ENCODE measurements around the gene EIF4A2.
"Not testable (repeated sequence)": the region's sequence is repeated elsewhere in the genome, so short reads cannot be mapped to it uniquely, and the experiment has no call there.

The EIF4A2 gene

DNA sequence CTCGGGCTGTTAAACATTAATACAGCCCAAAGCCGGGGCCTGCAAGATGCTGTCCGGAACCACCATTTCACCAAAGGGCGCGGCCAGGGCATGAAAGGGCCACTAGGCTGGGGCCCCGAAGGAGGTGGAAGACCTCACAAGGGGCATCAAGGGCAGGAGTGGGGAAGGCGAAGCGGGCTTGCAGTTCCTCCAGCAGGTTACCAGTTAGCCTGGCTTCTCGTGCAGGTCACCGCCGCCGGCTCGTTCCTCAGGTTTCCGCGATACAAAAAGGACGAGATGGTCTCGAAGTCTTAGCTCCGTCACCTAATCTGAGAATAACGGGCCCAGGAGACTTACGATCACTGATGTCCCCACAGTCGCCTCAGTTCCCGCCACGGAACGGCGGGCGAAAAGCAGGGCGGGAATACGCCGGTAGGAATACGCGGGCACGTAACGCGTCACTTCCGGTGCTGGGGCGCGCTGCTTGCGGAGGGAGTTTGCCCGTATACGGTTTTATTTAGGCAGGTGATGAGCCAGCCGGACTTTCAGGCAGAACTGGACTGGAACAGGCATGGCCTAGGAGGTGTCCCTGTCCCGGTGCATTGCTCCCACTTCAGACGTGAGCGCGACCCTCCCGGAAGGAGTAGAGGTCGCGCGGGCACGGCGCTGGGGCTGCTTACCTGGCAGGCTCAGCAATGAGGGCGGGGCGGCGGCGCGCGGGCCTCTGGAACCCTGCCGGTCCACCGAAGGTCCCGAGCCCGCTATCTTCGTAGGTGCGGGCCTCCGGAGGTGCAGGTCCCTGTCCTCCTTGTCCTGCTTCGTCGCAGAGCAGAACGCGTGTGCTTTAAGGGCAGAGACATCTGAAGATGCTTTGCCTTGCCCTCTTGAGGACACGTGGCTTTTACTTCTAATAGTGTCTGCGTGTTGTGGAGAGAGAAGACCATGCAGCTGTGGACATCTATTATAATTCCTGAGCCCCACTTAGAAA lies 23.0 kb downstream of the EIF4A2 start, which contains the start of gene RFC4:
RFC4 (minus strand) TSS at position 394 of the 967 bp plus-strand sequence. CDS start 1,769 bp downstream, outside the sequence.
- TF ChIP-seq, protein P1, sequence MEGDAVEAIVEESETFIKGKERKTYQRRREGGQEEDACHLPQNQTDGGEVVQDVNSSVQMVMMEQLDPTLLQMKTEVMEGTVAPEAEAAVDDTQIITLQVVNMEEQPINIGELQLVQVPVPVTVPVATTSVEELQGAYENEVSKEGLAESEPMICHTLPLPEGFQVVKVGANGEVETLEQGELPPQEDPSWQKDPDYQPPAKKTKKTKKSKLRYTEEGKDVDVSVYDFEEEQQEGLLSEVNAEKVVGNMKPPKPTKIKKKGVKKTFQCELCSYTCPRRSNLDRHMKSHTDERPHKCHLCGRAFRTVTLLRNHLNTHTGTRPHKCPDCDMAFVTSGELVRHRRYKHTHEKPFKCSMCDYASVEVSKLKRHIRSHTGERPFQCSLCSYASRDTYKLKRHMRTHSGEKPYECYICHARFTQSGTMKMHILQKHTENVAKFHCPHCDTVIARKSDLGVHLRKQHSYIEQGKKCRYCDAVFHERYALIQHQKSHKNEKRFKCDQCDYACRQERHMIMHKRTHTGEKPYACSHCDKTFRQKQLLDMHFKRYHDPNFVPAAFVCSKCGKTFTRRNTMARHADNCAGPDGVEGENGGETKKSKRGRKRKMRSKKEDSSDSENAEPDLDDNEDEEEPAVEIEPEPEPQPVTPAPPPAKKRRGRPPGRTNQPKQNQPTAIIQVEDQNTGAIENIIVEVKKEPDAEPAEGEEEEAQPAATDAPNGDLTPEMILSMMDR (IDR thresholded peaks at IDR 0.05; ENCODE audit: low read depth, low read length, missing control alignments), result no peak
- peak; percentile 55 for DNase-seq (ENCODE audit: low read depth)
- H3K4me3 ChIP-seq (ENCODE audit: low read depth, low read length), result peak within 1 kb of the TSS; percentile 88

DNA sequence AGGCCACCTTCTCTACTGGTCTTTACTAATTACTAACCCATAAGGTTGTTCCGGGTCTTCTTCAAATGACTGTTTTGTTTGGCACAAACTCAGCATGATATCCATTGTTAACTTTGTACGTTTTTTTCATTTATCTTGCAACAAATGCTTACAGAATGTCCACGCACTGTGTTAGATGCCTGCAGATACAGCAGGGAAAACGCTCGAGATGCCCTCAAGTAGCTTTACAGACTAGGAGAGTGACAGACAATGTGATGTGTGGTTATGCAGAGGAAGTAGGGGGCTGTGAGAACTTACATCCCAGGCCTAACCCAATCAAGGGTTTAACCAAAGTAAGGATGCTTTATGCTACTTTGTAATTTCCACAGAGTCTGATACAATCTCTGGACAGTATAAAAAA lies 23.9 kb downstream of the EIF4A2 start:
- TF ChIP-seq, protein P1 (IDR thresholded peaks at IDR 0.05; ENCODE audit: low read depth, low read length, missing control alignments), result no peak
- DNase-seq (ENCODE audit: low read depth), result no peak
- H3K4me3 ChIP-seq (ENCODE audit: low read depth, low read length), result peak overlapping the region; percentile 88

- no peak overlapping the region for H3K4me3 ChIP-seq (ENCODE audit: low read depth, low read length)
- TF ChIP-seq, protein P1 (IDR thresholded peaks at IDR 0.05; ENCODE audit: low read depth, low read length, missing control alignments), result no peak
- no peak for DNase-seq (ENCODE audit: low read depth)
Measured at GRCh38 chr3:186810336-186810996, 27.1 kb downstream of the EIF4A2 start.

- not testable (repeated sequence) for H3K4me3 ChIP-seq (ENCODE audit: low read depth, low read length)
Measured at GRCh38 chr3:186811313-186811712, 27.9 kb downstream of the EIF4A2 start.

DNA sequence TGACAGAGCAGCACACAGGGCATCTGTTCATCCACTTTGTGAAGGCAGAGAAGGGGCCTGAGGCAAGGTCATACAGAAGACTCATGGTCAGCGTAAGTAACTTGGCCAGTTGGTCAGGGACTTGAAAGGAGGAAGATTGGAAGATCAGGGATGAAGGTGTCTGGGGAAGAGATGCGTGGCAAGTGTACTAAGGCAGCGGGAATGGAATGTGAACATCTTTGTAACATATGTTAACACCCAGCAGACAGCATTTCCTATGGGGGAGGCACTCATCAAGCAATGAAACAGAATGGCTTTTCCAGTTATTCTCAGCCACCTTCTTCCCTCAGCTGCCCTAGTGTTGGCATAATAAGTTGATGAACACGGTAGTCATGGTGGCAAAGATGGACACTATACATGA lies 30.7 kb downstream of the EIF4A2 start:
- H3K4me3 ChIP-seq (ENCODE audit: low read depth, low read length), result no peak overlapping the region
- no peak for DNase-seq (ENCODE audit: low read depth)
- TF ChIP-seq, protein P1 (IDR thresholded peaks at IDR 0.05; ENCODE audit: low read depth, low read length, missing control alignments), result no peak

More at GRCh38 chr3:186811313-186811712, 27.9 kb downstream of the EIF4A2 start:
- not testable (repeated sequence) for DNase-seq (ENCODE audit: low read depth)

DNA sequence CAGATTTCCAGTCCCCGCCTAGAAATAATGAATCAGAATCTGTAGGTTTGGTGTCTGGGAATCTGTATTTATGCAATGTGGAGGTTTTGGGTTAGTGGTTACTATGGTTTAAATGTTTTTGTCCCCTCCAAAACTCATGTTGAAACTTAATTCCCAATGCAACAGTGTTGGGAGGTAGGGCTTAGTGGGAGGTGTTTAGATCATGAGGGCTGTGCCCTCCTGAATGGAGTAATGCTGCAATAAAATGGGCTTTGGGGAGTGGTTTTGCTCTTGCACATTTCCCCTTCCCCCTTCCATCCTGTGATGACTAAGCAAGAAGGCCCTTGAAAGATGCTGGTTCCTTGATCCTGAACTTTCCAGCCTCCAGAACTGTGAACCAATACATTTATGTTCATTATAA lies 32.1 kb downstream of the EIF4A2 start:
- no peak overlapping the region for H3K4me3 ChIP-seq (ENCODE audit: low read depth, low read length)
- DNase-seq (ENCODE audit: low read depth), result no peak

GRCh38 chr3:186818516-186818915 lies 35.1 kb downstream of the EIF4A2 start:
- TF ChIP-seq, protein P1 (IDR thresholded peaks at IDR 0.05; ENCODE audit: low read depth, low read length, missing control alignments), result no peak
- DNase-seq (ENCODE audit: low read depth), result no peak
- no peak overlapping the region for H3K4me3 ChIP-seq (ENCODE audit: low read depth, low read length)

More for the DNA sequence above, 32.1 kb downstream of the EIF4A2 start:
- TF ChIP-seq, protein P1 (IDR thresholded peaks at IDR 0.05; ENCODE audit: low read depth, low read length, missing control alignments), result no peak
